Measurements from ENCODE around the gene ABI2.

The ABI2 gene

GRCh38 chr2:203431391-203432185, 103.4 kb downstream of the ABI2 start:
- no peak for DNase-seq (ENCODE audit: extremely low spot score)
- ChIA-PET CTCF (no interaction called here), POLR2A (no interaction called here)
- TF ChIP-seq FOXK2 (IDR thresholded peaks at IDR 0.05), result no peak
- no peak for TF ChIP-seq HDGF (IDR thresholded peaks at IDR 0.05; ENCODE audit: borderline replicate concordance)
- no peak for TF ChIP-seq ZNF384 (IDR thresholded peaks at IDR 0.05)
- no peak for TF ChIP-seq SUZ12 (IDR thresholded peaks at IDR 0.05)
- TF ChIP-seq ELF4 (IDR thresholded peaks at IDR 0.05), result no peak
- no peak for TF ChIP-seq SP1 (IDR thresholded peaks at IDR 0.05)
- no peak for TF ChIP-seq PKNOX1 (IDR thresholded peaks at IDR 0.05)
- TF ChIP-seq BHLHE40 (IDR thresholded peaks at IDR 0.05; ENCODE audit: borderline replicate concordance), result no peak
- no peak for TF ChIP-seq L3MBTL2 (conservative IDR thresholded peaks at IDR 0.05)
- no peak for TF ChIP-seq CTBP1 (IDR thresholded peaks at IDR 0.05; ENCODE audit: borderline replicate concordance)
- TF ChIP-seq FOXA1 (IDR thresholded peaks at IDR 0.05), result no peak
- no peak for TF ChIP-seq LEF1 (IDR thresholded peaks at IDR 0.05; ENCODE audit: borderline replicate concordance)

- TF ChIP-seq PKNOX1 (IDR thresholded peaks at IDR 0.05), result no peak
- TF ChIP-seq SUZ12 (IDR thresholded peaks at IDR 0.05), result no peak
- TF ChIP-seq FOXM1 (IDR thresholded peaks at IDR 0.05; ENCODE audit: borderline replicate concordance), result no peak
- no peak for TF ChIP-seq CTBP1 (IDR thresholded peaks at IDR 0.05; ENCODE audit: borderline replicate concordance)
- no peak for TF ChIP-seq HDGF (IDR thresholded peaks at IDR 0.05; ENCODE audit: borderline replicate concordance)
- no peak for TF ChIP-seq BHLHE40 (IDR thresholded peaks at IDR 0.05; ENCODE audit: borderline replicate concordance)
- TF ChIP-seq ELF4 (IDR thresholded peaks at IDR 0.05), result no peak
- TF ChIP-seq L3MBTL2 (conservative IDR thresholded peaks at IDR 0.05), result no peak
- TF ChIP-seq TARDBP (IDR thresholded peaks at IDR 0.05), result no peak
- no peak for TF ChIP-seq FOXA1 (IDR thresholded peaks at IDR 0.05)
- no peak for TF ChIP-seq ARNT (IDR thresholded peaks at IDR 0.05)
- no peak for TF ChIP-seq LEF1 (IDR thresholded peaks at IDR 0.05; ENCODE audit: borderline replicate concordance)
- TF ChIP-seq FOXK2 (IDR thresholded peaks at IDR 0.05), result no peak
- no peak for TF ChIP-seq NFRKB (IDR thresholded peaks at IDR 0.05)
- TF ChIP-seq ZNF384 (IDR thresholded peaks at IDR 0.05), result no peak
- TF ChIP-seq SP1 (IDR thresholded peaks at IDR 0.05), result no peak
- CTCF ChIA-PET, result no interaction called here
- DNase-seq (ENCODE audit: extremely low spot score), result no peak
- POLR2A ChIA-PET, result no interaction called here
Measured at GRCh38 chr2:203432811-203433210, 104.6 kb downstream of the ABI2 start.

- ChIA-PET POLR2A (no interaction called here), CTCF (no interaction called here)
- TF ChIP-seq ZNF384 (IDR thresholded peaks at IDR 0.05), result no peak
- no peak for TF ChIP-seq FOXA1 (IDR thresholded peaks at IDR 0.05)
- TF ChIP-seq FOXM1 (IDR thresholded peaks at IDR 0.05; ENCODE audit: borderline replicate concordance), result no peak
- TF ChIP-seq LEF1 (IDR thresholded peaks at IDR 0.05; ENCODE audit: borderline replicate concordance), result no peak
- no peak for TF ChIP-seq PKNOX1 (IDR thresholded peaks at IDR 0.05)
- TF ChIP-seq FOXK2 (IDR thresholded peaks at IDR 0.05), result no peak
- no peak for TF ChIP-seq ARNT (IDR thresholded peaks at IDR 0.05)
- TF ChIP-seq HDGF (IDR thresholded peaks at IDR 0.05; ENCODE audit: borderline replicate concordance), result no peak
- no peak for TF ChIP-seq TARDBP (IDR thresholded peaks at IDR 0.05)
- no peak for TF ChIP-seq SUZ12 (IDR thresholded peaks at IDR 0.05)
- no peak for TF ChIP-seq BHLHE40 (IDR thresholded peaks at IDR 0.05; ENCODE audit: borderline replicate concordance)
- TF ChIP-seq CTBP1 (IDR thresholded peaks at IDR 0.05; ENCODE audit: borderline replicate concordance), result no peak
- no peak for TF ChIP-seq ELF4 (IDR thresholded peaks at IDR 0.05)
- no peak for TF ChIP-seq SP1 (IDR thresholded peaks at IDR 0.05)
- no peak for TF ChIP-seq L3MBTL2 (conservative IDR thresholded peaks at IDR 0.05)
- TF ChIP-seq NFRKB (IDR thresholded peaks at IDR 0.05), result no peak
- no peak for DNase-seq (ENCODE audit: extremely low spot score)
Measured at GRCh38 chr2:203436496-203436895, 108.3 kb downstream of the ABI2 start.

GRCh38 chr2:203437511-203437910, 109.3 kb downstream of the ABI2 start:
- ChIA-PET CTCF (no interaction called here), POLR2A (no interaction called here)
- TF ChIP-seq CTBP1 (IDR thresholded peaks at IDR 0.05; ENCODE audit: borderline replicate concordance) (no peak), TARDBP (IDR thresholded peaks at IDR 0.05) (no peak), BHLHE40 (IDR thresholded peaks at IDR 0.05; ENCODE audit: borderline replicate concordance) (no peak), PKNOX1 (IDR thresholded peaks at IDR 0.05) (no peak), ARNT (IDR thresholded peaks at IDR 0.05) (no peak), NFRKB (IDR thresholded peaks at IDR 0.05) (no peak), SUZ12 (IDR thresholded peaks at IDR 0.05) (no peak), SP1 (IDR thresholded peaks at IDR 0.05) (no peak), FOXK2 (IDR thresholded peaks at IDR 0.05) (no peak), LEF1 (IDR thresholded peaks at IDR 0.05; ENCODE audit: borderline replicate concordance) (no peak), FOXA1 (IDR thresholded peaks at IDR 0.05) (no peak), FOXM1 (IDR thresholded peaks at IDR 0.05; ENCODE audit: borderline replicate concordance) (no peak), ZNF384 (IDR thresholded peaks at IDR 0.05) (no peak), HDGF (IDR thresholded peaks at IDR 0.05; ENCODE audit: borderline replicate concordance) (no peak), ELF4 (IDR thresholded peaks at IDR 0.05) (no peak)
- DNase-seq (ENCODE audit: extremely low spot score), result no peak

GRCh38 chr2:203438528-203438927, 110.3 kb downstream of the ABI2 start:
- ChIA-PET CTCF (no interaction called here), POLR2A (no interaction called here)
- DNase-seq (ENCODE audit: extremely low spot score), result no peak
- TF ChIP-seq ELF4 (IDR thresholded peaks at IDR 0.05), result no peak
- TF ChIP-seq FOXM1 (IDR thresholded peaks at IDR 0.05; ENCODE audit: borderline replicate concordance), result no peak
- TF ChIP-seq FOXA1 (IDR thresholded peaks at IDR 0.05), result no peak
- no peak for TF ChIP-seq L3MBTL2 (conservative IDR thresholded peaks at IDR 0.05)
- no peak for TF ChIP-seq PKNOX1 (IDR thresholded peaks at IDR 0.05)
- no peak for TF ChIP-seq NFRKB (IDR thresholded peaks at IDR 0.05)
- no peak for TF ChIP-seq SUZ12 (IDR thresholded peaks at IDR 0.05)
- TF ChIP-seq BHLHE40 (IDR thresholded peaks at IDR 0.05; ENCODE audit: borderline replicate concordance), result no peak
- no peak for TF ChIP-seq HDGF (IDR thresholded peaks at IDR 0.05; ENCODE audit: borderline replicate concordance)
- TF ChIP-seq ZNF384 (IDR thresholded peaks at IDR 0.05), result no peak
- no peak for TF ChIP-seq CTBP1 (IDR thresholded peaks at IDR 0.05; ENCODE audit: borderline replicate concordance)
- TF ChIP-seq SP1 (IDR thresholded peaks at IDR 0.05), result no peak
- no peak for TF ChIP-seq ARNT (IDR thresholded peaks at IDR 0.05)
- TF ChIP-seq TARDBP (IDR thresholded peaks at IDR 0.05), result no peak

All from HEK293T (cell line).